Breast epithelium (tissue), 3 donors: ENCODE data around the gene BRF1.

Experiments
- CTCF ChIP-seq, 3 donors: fragments of 450-650 bp; IDR thresholded peaks; one replicate each; pipeline ENCODE4 v1.5.1; 2016 to 2017; ENCODE audit warnings: antibody characterized with exemption in 3 of 3, mild to moderate bottlenecking in 3 of 3, moderate library complexity in 3 of 3
- POLR2A ChIP-seq: fragments of 450-650 bp; IDR thresholded peaks from one replicate; pipeline ENCODE4 v1.6.1; 2016; ENCODE audit warnings: antibody characterized with exemption, mild to moderate bottlenecking, moderate library complexity

- TF ChIP-seq POLR2A (no peak), CTCF (IDR thresholded peaks at IDR 0.05) (no peak)
Observed at GRCh38 chr14:105258846-105259245, 42.0 kb downstream of the BRF1 start.
